GM12878 (cell line): ENCODE results near the gene CHRNB2. TPM values are rescaled to one million over a fixed set of nuclear protein-coding genes. Genes with fewer than 3 reads are reported as not detected.

ENCODE experiments used
- ATAC-seq: fragments of 200-7000 bp; cut with Tn5 transposase; 3 replicates; pipeline ENCODE4 v1.9.1; 2020; ENCODE audit warnings: mild to moderate bottlenecking, moderate library complexity
- BruUV-seq: library from RNA; stranded (reverse); fragments of 400-500 nt; replicated peaks from 2 replicates; lab custom pipeline; 2021; lab: Mats Ljungman, UMichigan
- CTCF ChIA-PET: fragments of 300-600 bp; sonication (Branson Sonifier 250); formaldehyde crosslinking; extraction: SDS; loops from one replicate; lab custom pipeline; 2021; ENCODE audit warnings: inconsistent platforms; lab: Yijun Ruan, JAX
- POLR2A ChIA-PET: fragments of 350-600 bp; formaldehyde crosslinking; extraction: SDS; loops from one replicate; lab custom pipeline; 2021; ENCODE audit warnings: inconsistent platforms; lab: Charles Lee
- RAD21 ChIA-PET: fragments of 300-600 bp; sonication (Branson Sonifier 250); formaldehyde crosslinking; loops from one replicate; lab custom pipeline; 2023; ENCODE audit warnings: antibody characterized with exemption; ENCODE audit not compliant: unreplicated experiment; lab: Charles Lee
- SMC1A ChIA-PET: fragments of 300-600 bp; sonication (Branson Sonifier 250); formaldehyde crosslinking; loops from one replicate; lab custom pipeline; 2023; ENCODE audit not compliant: unreplicated experiment, uncharacterized antibody; lab: Charles Lee
- DNase-seq: peaks from one replicate; pipeline ENCODE4 v3.0.0-alpha.2; 2011; ENCODE audit warnings: low read depth, low spot score
- FAIRE-seq: peaks from 3 replicates; lab custom pipeline; 2011; peaks lifted over from hg19 to GRCh38; lab: Jason Lieb, UNC
- H2AFZ ChIP-seq: 2 replicates; pipeline ENCODE4 v1.6.0; 2011; ENCODE audit warnings: low read depth, low read length, control low read depth; ENCODE audit not compliant: control insufficient read depth
- H3K27ac ChIP-seq: 2 replicates; pipeline ENCODE4 v1.5.1; 2011; ENCODE audit warnings: control low read depth; ENCODE audit not compliant: control insufficient read depth, insufficient read depth
- H3K27me3 ChIP-seq, 2 experiments: replicated peaks in 1 of 2; 2 replicates each; pipeline versions ENCODE4 v1.6.0 to v1.6.1; 2011; ENCODE audit warnings: low read length in 1 of 2; ENCODE audit not compliant: control insufficient read depth in 2 of 2, insufficient read depth in 2 of 2
- H3K36me3 ChIP-seq, 2 experiments: 2 replicates each; pipeline ENCODE4 v1.5.1; 2011; ENCODE audit warnings: low read length in 1 of 2; ENCODE audit not compliant: control insufficient read depth in 2 of 2, insufficient read depth in 2 of 2
- H3K4me1 ChIP-seq: 2 replicates; pipeline ENCODE4 v1.6.1; 2011; ENCODE audit warnings: mild to moderate bottlenecking, low read length, moderate library complexity, mixed read lengths; ENCODE audit not compliant: control insufficient read depth, insufficient read depth
- H3K4me2 ChIP-seq: 2 replicates; pipeline ENCODE4 v1.6.0; 2011; ENCODE audit warnings: control low read depth; ENCODE audit not compliant: control insufficient read depth, insufficient read depth
- H3K4me3 ChIP-seq: fragments of 200-600 bp; sonication (generic); 2 replicates; pipeline ENCODE4 v1.5.1; 2016
- H3K79me2 ChIP-seq: 2 replicates; pipeline ENCODE4 v1.6.0; 2011; ENCODE audit warnings: low read length; ENCODE audit not compliant: control insufficient read depth, insufficient read depth
- H3K9ac ChIP-seq: 2 replicates; pipeline ENCODE4 v1.8.0; 2011; ENCODE audit warnings: low read length, control low read depth, mixed read lengths; ENCODE audit not compliant: control insufficient read depth, insufficient read depth
- H3K9me3 ChIP-seq: replicated peaks from 3 replicates; pipeline ENCODE4 v1.5.1; 2011; ENCODE audit warnings: mild to moderate bottlenecking, low read length; ENCODE audit not compliant: control insufficient read depth, insufficient read depth
- H4K20me1 ChIP-seq: 2 replicates; pipeline ENCODE4 v1.6.0; 2011; ENCODE audit not compliant: control insufficient read depth, insufficient read depth
- ASH2L ChIP-seq: fragments of 300-600, 200-600 bp; sonication (generic); IDR thresholded peaks from 2 replicates; pipeline ENCODE4 v1.6.1; 2017; ENCODE audit warnings: low read depth, mild to moderate bottlenecking, borderline replicate concordance
- CBX3 ChIP-seq: fragments of 200-600 bp; sonication (generic); IDR thresholded peaks from 2 replicates; pipeline ENCODE4 v1.6.1; 2016; ENCODE audit warnings: low read depth, borderline replicate concordance
- CBX5 ChIP-seq: sonication (generic); IDR thresholded peaks from 2 replicates; pipeline ENCODE4 v1.6.1; 2016; ENCODE audit warnings: low read depth, moderate library complexity, mild to moderate bottlenecking, inconsistent platforms
- EGR1 ChIP-seq, 2 experiments: IDR thresholded peaks; 1 replicate in 1 of 2; 2 replicates in 1 of 2; pipeline ENCODE4 v1.6.1; 2011 to 2012; ENCODE audit warnings: low read depth in 2 of 2, low read length in 2 of 2, borderline replicate concordance in 1 of 2, mild to moderate bottlenecking in 1 of 2, moderate library complexity in 1 of 2
- PAX5 ChIP-seq: IDR thresholded peaks from 2 replicates; pipeline ENCODE4 v1.6.1; 2011; ENCODE audit warnings: low read depth, low read length, borderline replicate concordance
- POLR2A ChIP-seq: IDR thresholded peaks from 2 replicates; pipeline ENCODE4 v1.6.1; 2011; ENCODE audit warnings: low read depth, mild to moderate bottlenecking, low read length
- POLR2AphosphoS2 ChIP-seq: IDR thresholded peaks from 2 replicates; pipeline ENCODE4 v1.6.1; 2011; ENCODE audit warnings: low read depth, mild to moderate bottlenecking, low read length, improper control_type of control experiment, moderate library complexity
- POLR2AphosphoS5 ChIP-seq: IDR thresholded peaks from 2 replicates; pipeline ENCODE4 v1.6.1; 2011; ENCODE audit warnings: mild to moderate bottlenecking, low read length, inconsistent platforms
- WGBS: methylation state at CpG from one replicate; pipeline ENCODE4 v1.1.6; 2016; ENCODE audit warnings: low lambda C conversion rate; ENCODE audit not compliant: insufficient replicate concordance, insufficient coverage; ENCODE audit errors: missing lambda C conversion rate; 5-methylcytosine and 5-hydroxymethylcytosine counted together
- in situ Hi-C: fragments of 300-500 bp; cut with MboI; formaldehyde crosslinking; loops from 9 replicates; pipeline ENCODE4 v1.14.3; 2018; ENCODE audit warnings: mixed read lengths
- intact Hi-C: fragments of 100-400 bp; cut with micrococcal nuclease; formaldehyde crosslinking; loops from one replicate; pipeline ENCODE4 v1.14.2; 2022; ENCODE audit not compliant: unreplicated experiment
- polyA plus RNA-seq, 11 experiments: library from polyadenylated mRNA; depleted of rRNA in 4 of 11; unstranded in 6 of 11; stranded (reverse) in 5 of 11; fragments of >200 nt; fragmentation: Nextera tagmentation in 4 of 11; fragmentation: Illumina TruSeq in 1 of 11; extraction: Ambion mirVana in 4 of 11; extraction: Trizol in 1 of 11; gene quantifications; 1 replicate in 1 of 11; 2 replicates in 10 of 11; pipeline versions ENCODE4 v1.2.1 to v1.2.3, GENCODE V29; 2011 to 2016; ENCODE audit warnings: inconsistent platforms in 2 of 11, missing spikeins in 2 of 11, low read depth in 1 of 11
- total RNA-seq, 4 experiments: library from RNA; depleted of rRNA in 3 of 4; stranded (reverse); fragments of >200 nt in 3 of 4; fragmentation: Illumina TruSeq in 1 of 4; extraction: Trizol in 1 of 4; gene quantifications; 2 replicates each; pipeline versions ENCODE4 v1.2.1 to v1.2.3, GENCODE V29; 2013 to 2021

CHRNB2 gene
- total and polyA plus RNA-seq, 10 of the 15 experiments (the other 5 are each of a cell fraction or from before 2014, with no cell fraction given): 0.01 to 0.11 (median 0.03) TPM; not detected in 6

DNA sequence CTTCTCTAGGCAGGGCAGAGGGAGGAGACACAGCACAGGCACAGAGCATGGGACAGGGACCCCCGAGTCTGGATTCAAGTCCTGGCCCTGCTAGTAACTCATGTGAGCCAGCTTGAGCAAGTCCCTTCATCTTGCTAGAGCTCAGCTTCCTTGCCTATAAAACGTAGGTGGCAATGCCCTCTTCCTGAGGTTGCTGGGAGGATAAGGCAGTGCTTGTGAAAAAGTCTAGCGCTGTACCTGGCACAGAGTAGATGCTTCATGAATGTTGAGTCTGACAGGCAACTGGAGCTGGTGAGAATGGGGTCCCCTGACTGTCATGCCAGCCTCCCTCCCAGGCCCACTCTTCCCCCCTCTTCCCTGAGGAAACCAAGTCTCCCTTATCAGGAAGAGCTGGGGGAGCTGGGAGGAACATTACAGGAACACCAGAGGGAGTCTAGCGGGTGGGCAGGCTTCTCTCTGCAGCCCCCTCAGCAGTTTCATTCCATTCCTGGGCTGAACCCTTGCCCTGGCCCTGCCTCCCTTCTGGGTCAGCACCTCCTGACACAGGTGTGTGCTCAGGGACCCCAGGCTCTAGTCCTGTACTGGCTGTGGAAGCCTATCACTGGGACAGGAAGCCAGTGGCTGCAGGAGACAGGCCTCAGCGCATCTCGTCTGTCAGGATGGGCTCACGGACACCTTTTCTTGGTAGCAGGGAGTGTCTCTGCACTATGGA, 9.9 kb downstream of the CHRNB2 start:
- WGBS: 85% methylated on average over 7 of the region's 7 CpGs
- H2AFZ ChIP-seq: no peak overlapping the region
- H3K27ac ChIP-seq: no peak overlapping the region
- H4K20me1 ChIP-seq: no peaks in the 10 kb centered on the region
- no peaks in the 10 kb centered on the region for H3K27me3 ChIP-seq
- ChIA-PET SMC1A (interaction anchor here (0.5 to 1.4 kb wide), 3 partner anchors 18 to 1698 kb away, joined by 3 to 9 read pairs (median 3); no protein-coding TSS in a partner anchor), RAD21 (no interaction called here)
- no peaks in the 10 kb centered on the region for H3K79me2 ChIP-seq
- no peak overlapping the region for H3K4me3 ChIP-seq
- FAIRE-seq (no peak), ATAC-seq (no peak)
- H3K36me3 ChIP-seq: peaks cover 11 to 17% of the 10 kb centered on the region in 2 experiments
- H3K4me2 ChIP-seq: no peak overlapping the region
- no peak overlapping the region for H3K9ac ChIP-seq
- BruUV-seq: no TSS peak
- H3K9me3 ChIP-seq: no peaks in the 10 kb centered on the region
- no peaks in the 10 kb centered on the region for H3K4me1 ChIP-seq
- TF ChIP-seq POLR2A: peak; percentile 63
- no peak for TF ChIP-seq CBX3
- TF ChIP-seq POLR2AphosphoS2: peak; percentile 45; the same call in 1 of the 2 replicates
- no peak for TF ChIP-seq PAX5
- no peak for TF ChIP-seq EGR1 (IDR thresholded peaks at IDR 0.05; ENCODE audit: borderline replicate concordance in 1 of 2, low read depth in 2 of 2, low read length in 2 of 2)
- no peak for TF ChIP-seq CBX5
- peak; percentile 66; the same call in 1 of the 2 replicates for TF ChIP-seq POLR2AphosphoS5
- no peak for TF ChIP-seq ASH2L
- TF ChIP-seq, all 136 proteins: peak for 3
- CTCF ChIA-PET: interaction anchor here (0.8 to 4.8 kb wide), 2 partner anchors 17 to 28 kb away, joined by 3 to 23 read pairs; no protein-coding TSS in a partner anchor
- POLR2A ChIA-PET: interaction anchor here (0.6 to 2.0 kb wide), 2 partner anchors 12 to 15 kb away, joined by 3 to 5 read pairs; no protein-coding TSS in a partner anchor
- in situ Hi-C loops: no loop called here
- intact Hi-C loops: no loop called here
- DNase-seq: no peak
